ENCODE measurements around the gene ZFYVE9. TPM values are rescaled to one million over a fixed set of nuclear protein-coding genes. Genes with fewer than 3 reads are reported as not detected.

ZFYVE9 gene
- total and polyA plus RNA-seq, 2 of the 4 experiments (the other 2 are of a cell fraction), result 8.3 to 28.7 TPM

GRCh38 chr1:52364235-52364839 is 222.4 kb downstream of the ZFYVE9 start:
- peaks cover 36% of the 10 kb centered on the region for H3K36me3 ChIP-seq (ENCODE audit: control insufficient read depth, insufficient read depth, low read length)
- H2BK15ac ChIP-seq (ENCODE audit: low read depth, low read length), result no peak overlapping the region
- 96% methylated on average over 4 of the region's 5 CpGs; no CpG with 5 or more reads in 1 of the 2 experiments for WGBS, 2 experiments (ENCODE audit: extremely low coverage in 2 of 2, insufficient read length in 1 of 2)
- dilution Hi-C loops (cut with HindIII; ENCODE audit: low sequenced_read_pairs, unreplicated experiment), result no loop called here
- in situ Hi-C loops (cut with MboI; ENCODE audit: low sequenced_read_pairs), result no loop called here
- H4K20me1 ChIP-seq (ENCODE audit: insufficient read depth, low read length), result peaks cover 12% of the 10 kb centered on the region; the same call in 1 of the 2 replicates
- no TSS peak for BruUV-seq (replicated peaks)
- CTCF ChIA-PET, result interaction anchor here (0.9 kb wide), 1 partner anchor 16 kb away, joined by 3 read pairs; no protein-coding TSS in a partner anchor
- peaks cover 21 to 51% of the 10 kb centered on the region in 2 experiments for H3K79me1 ChIP-seq (ENCODE audit: low read depth in 1 of 2, low read length in 2 of 2)
- peak overlapping the region; percentile 44; the same call in 1 of the 2 replicates for H2AK5ac ChIP-seq (ENCODE audit: low read depth, low read length)
- no peak overlapping the region for H2AFZ ChIP-seq (replicated peaks; ENCODE audit: low read length, poor library complexity)
- no peak overlapping the region for H3K18ac ChIP-seq (ENCODE audit: low read depth, low read length)
- H4K5ac ChIP-seq (ENCODE audit: low read depth, low read length), result no peak overlapping the region
- POLR2A ChIA-PET (ENCODE audit: unreplicated experiment), result no interaction called here
- no peak overlapping the region for H2BK20ac ChIP-seq (ENCODE audit: low read depth, low read length)
- no peak overlapping the region; the same call in 1 of the 2 replicates for H3K9ac ChIP-seq (ENCODE audit: low read depth, low read length)
- peak overlapping the region; percentile 6; the same call in 1 of the 2 replicates for H3K27ac ChIP-seq (ENCODE audit: insufficient read depth, low read length)
- intact Hi-C loops (cut with micrococcal nuclease), result no loop called here
- H4K91ac ChIP-seq (ENCODE audit: insufficient read depth, low read depth, low read length), result no peak overlapping the region
- H3K56ac ChIP-seq (ENCODE audit: extremely low read depth, insufficient read depth, low read length), result 0 out of 2 replicates have a peak overlapping the region, but pooled peaks have one; percentile 11
- no peak overlapping the region for H2BK5ac ChIP-seq (ENCODE audit: low read depth, low read length, poor library complexity, severe bottlenecking)
- peak overlapping the region; percentile 1 for H2AK9ac ChIP-seq (replicated peaks; ENCODE audit: low read depth, low read length, poor library complexity)
- peak overlapping the region; percentile 54 for H3K14ac ChIP-seq (replicated peaks; ENCODE audit: low read depth, low read length)
- peak overlapping the region in 1 of 2 experiments; percentile 34; a peak in 2 of 4 replicates for H4K8ac ChIP-seq (ENCODE audit: low read depth in 2 of 2, low read length in 2 of 2)
- peaks cover 7% of the 10 kb centered on the region for H3K4me1 ChIP-seq (ENCODE audit: control insufficient read depth, insufficient read depth, low read length)
- peaks cover 17% of the 10 kb centered on the region for H3K9me1 ChIP-seq (ENCODE audit: insufficient read depth, low read length)
- no peak overlapping the region for H3K4me3 ChIP-seq (ENCODE audit: insufficient read depth, low read depth, low read length)
- DNase-seq (no peak), ATAC-seq (ENCODE audit: low read depth) (no peak)
- peak overlapping the region; percentile 46; the same call in 1 of the 2 replicates for H3K4ac ChIP-seq (ENCODE audit: low read depth, low read length)
- H3K23ac ChIP-seq (ENCODE audit: low read depth, low read length), result peak overlapping the region; percentile 39; the same call in 1 of the 2 replicates
- H3K4me2 ChIP-seq (ENCODE audit: low read depth, low read length), result 0 out of 2 replicates have a peak overlapping the region, but pooled peaks have one; percentile 5
- no peaks in the 10 kb centered on the region for H3K27me3 ChIP-seq (ENCODE audit: control insufficient read depth, insufficient read depth, low read length)
- H3K9me3 ChIP-seq (ENCODE audit: control insufficient read depth, insufficient read depth, low read length), result no peaks in the 10 kb centered on the region
- H2BK120ac ChIP-seq (ENCODE audit: low read depth, low read length), result no peak overlapping the region
- no peak for TF ChIP-seq FOS (IDR thresholded peaks at IDR 0.05; ENCODE audit: low read depth, low read length)
- no peak for TF ChIP-seq ELK1 (IDR thresholded peaks at IDR 0.05; ENCODE audit: borderline replicate concordance, low read depth, low read length)
- TF ChIP-seq MXI1 (IDR thresholded peaks at IDR 0.05; ENCODE audit: borderline replicate concordance, low read depth, low read length), result no peak
- TF ChIP-seq POLR2A (IDR thresholded peaks at IDR 0.05; ENCODE audit: low read depth, low read length), result no peak
- no peak for TF ChIP-seq CHD1 (IDR thresholded peaks at IDR 0.05; ENCODE audit: low read depth, low read length)
- no peak for TF ChIP-seq CEBPB (IDR thresholded peaks at IDR 0.05; ENCODE audit: low read depth, low read length)
- no peak for TF ChIP-seq BHLHE40 (IDR thresholded peaks at IDR 0.05; ENCODE audit: low read depth, low read length)
- TF ChIP-seq CTCF (conservative IDR thresholded peaks at IDR 0.05; ENCODE audit: low read depth, low read length), result no peak
- TF ChIP-seq MAZ (IDR thresholded peaks at IDR 0.05; ENCODE audit: borderline replicate concordance, low read depth, low read length), result no peak
- TF ChIP-seq NFE2L2 (IDR thresholded peaks at IDR 0.05; ENCODE audit: low read depth, low read length), result no peak
- no peak for TF ChIP-seq RFX5 (IDR thresholded peaks at IDR 0.05; ENCODE audit: low read depth, low read length)
- no peak for TF ChIP-seq USF2 (IDR thresholded peaks at IDR 0.05; ENCODE audit: low read depth, low read length)
- TF ChIP-seq RCOR1 (IDR thresholded peaks at IDR 0.05; ENCODE audit: insufficient replicate concordance, low read length), result no peak
- TF ChIP-seq MAFK (IDR thresholded peaks at IDR 0.05; ENCODE audit: low read depth, low read length), result no peak
- TF ChIP-seq RAD21 (IDR thresholded peaks at IDR 0.05; ENCODE audit: low read length), result no peak

Data from IMR-90 (cell line).